GM19467 (cell line): ENCODE data around the gene ZMYM2.

Source experiments
- ATAC-seq: cut with Tn5 transposase; IDR thresholded peaks from one replicate; pipeline ENCODE4 v1.9.1; 2021; ENCODE audit warnings: mild to moderate bottlenecking, moderate library complexity; ENCODE audit not compliant: unreplicated experiment

The ZMYM2 gene

GRCh38 chr13:20131057-20131832 is 172.7 kb downstream of the ZMYM2 start:
- ATAC-seq: no peak

DNA sequence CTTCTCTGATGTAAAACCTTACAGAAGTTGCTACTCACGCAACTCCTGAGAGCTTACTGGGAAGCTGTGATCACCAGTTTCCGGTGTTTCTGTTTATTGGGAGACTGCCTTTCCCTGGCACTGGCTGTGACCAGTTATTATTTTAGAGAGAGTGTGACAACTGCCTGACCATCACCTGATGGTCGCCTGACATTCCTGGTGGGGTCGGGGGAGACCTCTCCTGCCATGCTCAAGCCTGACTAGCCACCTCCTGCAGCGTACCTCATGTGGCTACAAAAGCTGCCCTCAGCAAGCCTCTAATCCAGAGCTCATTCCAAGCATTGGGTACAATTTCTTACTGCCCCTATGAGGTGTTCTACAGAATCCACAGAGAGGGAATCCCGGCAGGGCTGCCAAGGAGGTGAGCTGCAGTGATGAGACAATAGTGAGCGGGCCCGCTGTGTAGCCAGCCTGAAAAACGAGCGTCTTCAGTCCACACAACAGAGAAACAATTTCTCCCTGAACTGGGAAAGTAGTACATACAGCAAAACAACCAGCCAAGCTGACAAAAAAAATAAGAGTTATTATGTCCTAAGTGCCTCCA is 173.6 kb downstream of the ZMYM2 start:
- ATAC-seq: no peak

DNA sequence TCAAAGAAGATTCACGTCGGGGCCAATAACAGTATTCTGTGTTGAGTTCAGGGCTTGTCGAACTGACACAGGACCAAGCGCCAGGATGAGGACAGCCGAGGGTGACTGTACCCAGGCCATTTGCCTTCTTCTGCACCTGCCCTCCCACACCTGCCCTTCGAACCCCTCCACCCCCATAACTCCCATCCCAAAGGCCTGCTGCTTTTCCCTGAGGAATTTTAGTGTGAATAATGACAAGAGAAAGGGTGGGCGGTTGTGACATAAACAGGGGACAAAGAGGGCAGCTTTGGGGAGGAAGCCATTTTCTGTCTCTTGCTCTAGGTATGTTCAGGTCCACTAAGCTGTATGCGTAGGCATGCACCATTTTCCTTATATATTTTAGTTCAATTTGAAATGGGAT is 176.2 kb downstream of the ZMYM2 start:
- ATAC-seq: no peak

DNA sequence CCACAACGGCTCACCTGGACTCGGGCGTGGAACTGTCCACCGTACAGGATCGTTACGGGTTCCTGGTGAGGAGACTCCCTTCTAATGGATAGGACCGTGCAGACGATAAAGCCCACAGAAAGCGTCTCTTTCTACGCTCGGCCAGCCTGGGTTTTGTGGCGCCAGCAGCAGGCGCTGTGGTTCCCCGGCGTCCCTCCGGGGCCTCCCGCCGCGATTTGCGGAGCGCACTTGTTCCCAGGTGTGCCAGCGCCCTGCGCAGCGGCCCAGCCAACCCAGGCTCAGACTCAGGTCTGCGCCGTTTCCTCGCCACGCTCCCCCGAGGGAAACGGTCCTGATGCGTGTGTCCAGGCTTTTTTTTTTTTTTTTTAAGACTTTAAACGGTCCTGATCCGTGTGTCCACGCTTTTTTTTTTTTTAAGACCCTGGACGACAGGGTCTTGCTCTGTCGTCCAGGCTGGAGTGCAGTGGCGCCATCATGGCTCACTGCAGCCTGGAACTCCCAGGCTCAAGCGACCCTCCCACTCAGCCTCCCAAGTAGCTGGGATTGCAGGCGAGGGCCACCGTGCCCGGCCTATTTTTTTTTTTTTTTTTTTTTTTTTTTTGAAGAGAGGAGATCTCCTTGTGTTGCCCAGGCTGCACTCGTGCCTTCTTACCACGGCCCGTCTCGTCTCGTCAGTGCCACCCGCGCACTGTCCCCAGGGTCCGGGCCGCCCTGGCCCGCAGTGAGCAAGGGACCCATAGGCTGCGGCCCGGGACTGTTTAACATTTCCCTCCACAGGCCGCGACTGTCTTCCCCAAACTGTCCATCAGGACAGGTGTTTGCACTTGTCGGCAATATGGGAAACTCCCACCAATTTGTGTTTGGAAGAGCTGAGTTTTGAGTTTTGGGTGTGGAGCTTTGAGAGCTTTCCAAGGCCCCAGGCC is 178.5 kb downstream of the ZMYM2 start:
- no peak for ATAC-seq

DNA sequence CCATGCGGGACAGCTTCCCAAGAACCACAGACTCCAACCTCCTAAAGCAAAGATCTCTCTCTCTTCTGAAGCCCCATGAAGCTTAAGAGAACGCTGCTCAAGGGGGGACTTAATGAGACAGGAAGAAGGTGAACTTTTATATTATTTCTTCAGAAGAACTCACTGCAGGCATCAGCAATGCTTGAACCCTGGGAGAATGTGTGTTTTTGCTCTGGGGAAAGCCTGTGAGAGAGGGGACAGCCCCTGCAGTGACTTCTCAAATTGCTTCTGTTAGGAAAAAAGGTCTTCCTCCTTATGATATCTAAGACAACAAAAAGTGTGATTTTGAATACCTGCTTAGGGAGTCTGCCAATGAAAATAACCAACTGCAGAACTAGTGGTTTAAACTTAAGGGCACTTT is 179.3 kb downstream of the ZMYM2 start:
- ATAC-seq: no peak

GRCh38 chr13:20140487-20140886 is 182.0 kb downstream of the ZMYM2 start:
- no peak for ATAC-seq
